ENCODE measurements around the gene CLBA1. TPM values are rescaled to one million over a fixed set of nuclear protein-coding genes. Genes with fewer than 3 reads are reported as not detected.
"Not testable (repeated sequence)": the region's sequence is repeated elsewhere in the genome, so short reads cannot be mapped to it uniquely, and the experiment has no call there.

Gene CLBA1
- total and polyA plus RNA-seq, 2 donors (not counting 1 experiment from before 2014, with no cell fraction given): 0.63 to 5.5 TPM

GRCh38 chr14:104943216-104944015, 42.2 kb upstream of the CLBA1 start:
- H3K9me3 ChIP-seq (ENCODE audit: control extremely low read depth in 1 of 3, control insufficient read depth in 2 of 3, insufficient read depth in 1 of 3, low read length in 2 of 3); H3K27me3 Mint-ChIP-seq; H4K20me1 ChIP-seq (ENCODE audit: control insufficient read depth, insufficient read depth, low read length, poor library complexity, severe bottlenecking); ATAC-seq (ENCODE audit: low read depth); CTCF ChIA-PET; POLR2A ChIA-PET; H3K4me1 ChIP-seq (ENCODE audit: control insufficient read depth in 2 of 2, insufficient read depth in 2 of 2, low read length in 2 of 2); H3K9ac ChIP-seq (ENCODE audit: low read length); H3K36me3 ChIP-seq (replicated peaks in 1 of 2; ENCODE audit: control extremely low read depth in 1 of 2, control insufficient read depth in 1 of 2, extremely low read depth in 1 of 2, insufficient read depth in 2 of 2, low read length in 1 of 2); H3K27ac ChIP-seq (ENCODE audit: low read length in 2 of 2); H2AFZ ChIP-seq (ENCODE audit: insufficient read depth, low read depth, low read length, poor library complexity, severe bottlenecking); H3K4me3 Mint-ChIP-seq; H3K4me3 ChIP-seq (ENCODE audit: control extremely low read depth in 1 of 5, extremely low read depth in 1 of 5, insufficient read depth in 1 of 5, low read depth in 2 of 5, low read length in 4 of 5); intact Hi-C loops (cut with micrococcal nuclease); H3K4me1 Mint-ChIP-seq; H3K27ac Mint-ChIP-seq; H3K79me2 ChIP-seq (ENCODE audit: control insufficient read depth, insufficient read depth, low read length); H3K9me3 Mint-ChIP-seq (ENCODE audit: insufficient read depth); H3K27me3 ChIP-seq (replicated peaks in 1 of 4; ENCODE audit: control extremely low read depth in 1 of 4, control insufficient read depth in 3 of 4, insufficient read depth in 4 of 4, low read length in 3 of 4); DNase-seq; H3K4me2 ChIP-seq (replicated peaks; ENCODE audit: low read depth, low read length, poor library complexity, severe bottlenecking): not testable (repeated sequence)
- WGBS (ENCODE audit: insufficient coverage): 95% methylated on average over 29 of the region's 29 CpGs

- CTCF ChIA-PET; H3K36me3 ChIP-seq (replicated peaks in 1 of 2; ENCODE audit: control extremely low read depth in 1 of 2, control insufficient read depth in 1 of 2, extremely low read depth in 1 of 2, insufficient read depth in 2 of 2, low read length in 1 of 2); H3K9ac ChIP-seq (ENCODE audit: low read length); DNase-seq; H3K79me2 ChIP-seq (ENCODE audit: control insufficient read depth, insufficient read depth, low read length); H3K4me1 ChIP-seq (ENCODE audit: control insufficient read depth in 2 of 2, insufficient read depth in 2 of 2, low read length in 2 of 2); H3K9me3 ChIP-seq (ENCODE audit: control extremely low read depth in 1 of 3, control insufficient read depth in 2 of 3, insufficient read depth in 1 of 3, low read length in 2 of 3); intact Hi-C loops (cut with micrococcal nuclease); ATAC-seq (ENCODE audit: low read depth); H3K27ac Mint-ChIP-seq; H3K9me3 Mint-ChIP-seq (ENCODE audit: insufficient read depth); H3K27ac ChIP-seq (ENCODE audit: low read length in 2 of 2); H3K27me3 Mint-ChIP-seq; H3K4me1 Mint-ChIP-seq; H3K4me3 Mint-ChIP-seq; H4K20me1 ChIP-seq (ENCODE audit: control insufficient read depth, insufficient read depth, low read length, poor library complexity, severe bottlenecking); POLR2A ChIA-PET; H3K27me3 ChIP-seq (replicated peaks in 1 of 4; ENCODE audit: control extremely low read depth in 1 of 4, control insufficient read depth in 3 of 4, insufficient read depth in 4 of 4, low read length in 3 of 4); H3K4me3 ChIP-seq (ENCODE audit: control extremely low read depth in 1 of 5, extremely low read depth in 1 of 5, insufficient read depth in 1 of 5, low read depth in 2 of 5, low read length in 4 of 5); H2AFZ ChIP-seq (ENCODE audit: insufficient read depth, low read depth, low read length, poor library complexity, severe bottlenecking); H3K4me2 ChIP-seq (replicated peaks; ENCODE audit: low read depth, low read length, poor library complexity, severe bottlenecking): not testable (repeated sequence)
- 82% methylated on average over 6 of the region's 6 CpGs for WGBS (ENCODE audit: insufficient coverage)
Measured at GRCh38 chr14:104944016-104944308, 41.6 kb upstream of the CLBA1 start.

- DNase-seq, POLR2A ChIA-PET: not testable (repeated sequence)
- WGBS (ENCODE audit: insufficient coverage): 94% methylated on average over 28 of the region's 29 CpGs
Measured at GRCh38 chr14:104944436-104945205, 41.0 kb upstream of the CLBA1 start.

GRCh38 chr14:104945266-104945665, 40.3 kb upstream of the CLBA1 start:
- H3K4me3 Mint-ChIP-seq; H3K27me3 ChIP-seq (replicated peaks in 1 of 4; ENCODE audit: control extremely low read depth in 1 of 4, control insufficient read depth in 3 of 4, insufficient read depth in 4 of 4, low read length in 3 of 4); H3K36me3 ChIP-seq (replicated peaks in 1 of 2; ENCODE audit: control extremely low read depth in 1 of 2, control insufficient read depth in 1 of 2, extremely low read depth in 1 of 2, insufficient read depth in 2 of 2, low read length in 1 of 2); H3K9ac ChIP-seq (ENCODE audit: low read length); H3K27ac ChIP-seq (ENCODE audit: low read length in 2 of 2); H3K4me1 Mint-ChIP-seq; H3K4me2 ChIP-seq (replicated peaks; ENCODE audit: low read depth, low read length, poor library complexity, severe bottlenecking); H3K4me1 ChIP-seq (ENCODE audit: control insufficient read depth in 2 of 2, insufficient read depth in 2 of 2, low read length in 2 of 2); H3K9me3 Mint-ChIP-seq (ENCODE audit: insufficient read depth); H4K20me1 ChIP-seq (ENCODE audit: control insufficient read depth, insufficient read depth, low read length, poor library complexity, severe bottlenecking); ATAC-seq (ENCODE audit: low read depth); H3K4me3 ChIP-seq (ENCODE audit: control extremely low read depth in 1 of 5, extremely low read depth in 1 of 5, insufficient read depth in 1 of 5, low read depth in 2 of 5, low read length in 4 of 5); H2AFZ ChIP-seq (ENCODE audit: insufficient read depth, low read depth, low read length, poor library complexity, severe bottlenecking); H3K9me3 ChIP-seq (ENCODE audit: control extremely low read depth in 1 of 3, control insufficient read depth in 2 of 3, insufficient read depth in 1 of 3, low read length in 2 of 3); CTCF ChIA-PET; intact Hi-C loops (cut with micrococcal nuclease); H3K27ac Mint-ChIP-seq; DNase-seq; POLR2A ChIA-PET; H3K27me3 Mint-ChIP-seq; H3K79me2 ChIP-seq (ENCODE audit: control insufficient read depth, insufficient read depth, low read length): not testable (repeated sequence)
- WGBS (ENCODE audit: insufficient coverage): 90% methylated on average over 20 of the region's 20 CpGs

More at GRCh38 chr14:104944436-104945205, 41.0 kb upstream of the CLBA1 start:
- H3K9me3 ChIP-seq (ENCODE audit: control extremely low read depth in 1 of 3, control insufficient read depth in 2 of 3, insufficient read depth in 1 of 3, low read length in 2 of 3); H3K27me3 Mint-ChIP-seq; H3K36me3 ChIP-seq (replicated peaks in 1 of 2; ENCODE audit: control extremely low read depth in 1 of 2, control insufficient read depth in 1 of 2, extremely low read depth in 1 of 2, insufficient read depth in 2 of 2, low read length in 1 of 2); H3K4me3 Mint-ChIP-seq; H3K4me1 Mint-ChIP-seq; intact Hi-C loops (cut with micrococcal nuclease); H3K9me3 Mint-ChIP-seq (ENCODE audit: insufficient read depth); H3K27ac ChIP-seq (ENCODE audit: low read length in 2 of 2); CTCF ChIA-PET; H3K27me3 ChIP-seq (replicated peaks in 1 of 4; ENCODE audit: control extremely low read depth in 1 of 4, control insufficient read depth in 3 of 4, insufficient read depth in 4 of 4, low read length in 3 of 4); H3K4me1 ChIP-seq (ENCODE audit: control insufficient read depth in 2 of 2, insufficient read depth in 2 of 2, low read length in 2 of 2); H3K9ac ChIP-seq (ENCODE audit: low read length); H3K27ac Mint-ChIP-seq; H4K20me1 ChIP-seq (ENCODE audit: control insufficient read depth, insufficient read depth, low read length, poor library complexity, severe bottlenecking); H3K4me2 ChIP-seq (replicated peaks; ENCODE audit: low read depth, low read length, poor library complexity, severe bottlenecking); H3K4me3 ChIP-seq (ENCODE audit: control extremely low read depth in 1 of 5, extremely low read depth in 1 of 5, insufficient read depth in 1 of 5, low read depth in 2 of 5, low read length in 4 of 5); ATAC-seq (ENCODE audit: low read depth); H2AFZ ChIP-seq (ENCODE audit: insufficient read depth, low read depth, low read length, poor library complexity, severe bottlenecking); H3K79me2 ChIP-seq (ENCODE audit: control insufficient read depth, insufficient read depth, low read length): not testable (repeated sequence)

All from B cell (primary cell).